Upper lobe of right lung (tissue), 1 donor: ENCODE data around the gene EML4. TPM values are rescaled to one million over a fixed set of nuclear protein-coding genes. Genes with fewer than 3 reads are reported as not detected.

Experiments
- ATAC-seq: fragments of 200-7000 bp; cut with Tn5 transposase; one replicate; pipeline ENCODE4 v1.9.1; 2020; ENCODE audit warnings: mild to moderate bottlenecking, moderate library complexity
- DNase-seq: peaks from one replicate; pipeline ENCODE4 v3.0.0-alpha.2; 2020
- H3K27ac ChIP-seq: fragments of 200-600 bp; one replicate; pipeline ENCODE4 v1.8.0; 2022
- H3K27me3 ChIP-seq: fragments of 200-600 bp; one replicate; pipeline ENCODE4 v1.8.0; 2022; ENCODE audit warnings: mild to moderate bottlenecking
- H3K36me3 ChIP-seq: fragments of 200-600 bp; one replicate; pipeline ENCODE4 v1.8.0; 2022
- H3K4me1 ChIP-seq: fragments of 200-600 bp; one replicate; pipeline ENCODE4 v1.8.0; 2022
- H3K4me3 ChIP-seq: fragments of 200-600 bp; one replicate; pipeline ENCODE4 v1.8.0; 2022; ENCODE audit warnings: mild to moderate bottlenecking
- H3K9me3 ChIP-seq: fragments of 200-600 bp; one replicate; pipeline ENCODE4 v1.8.0; 2022
- CTCF ChIP-seq: fragments of 200-600 bp; IDR thresholded peaks from one replicate; pipeline ENCODE4 v1.8.0; 2022; ENCODE audit warnings: antibody characterized with exemption
- intact Hi-C: fragments of 100-400 bp; cut with DNase I; formaldehyde crosslinking; loops from one replicate; pipeline ENCODE4 v1.11.0; 2022
- total RNA-seq: library from RNA; stranded (reverse); fragmentation: NEBNext Ultra II Directional; extraction: Animal tissue kit (Norgen Biotek cat#: 25700); gene quantifications from one replicate; pipeline ENCODE4 v1.2.1, GENCODE V29; 2021
- donor health status: DM: no; HTN: yes; CAD: no; lungs with severe emphysema.

The EML4 gene
- total RNA-seq, 1 donor from 2014 or later, result 83.0 TPM

GRCh38 chr2:42307180-42307579, 138.0 kb downstream of the EML4 start:
- Histone ChIP-seq H3K36me3 (peaks cover 31% of the 10 kb centered on the region), H3K9me3 (no peaks in the 10 kb centered on the region), H3K27ac (no peak overlapping the region), H3K4me3 (no peak overlapping the region), H3K27me3 (no peaks in the 10 kb centered on the region), H3K4me1 (no peaks in the 10 kb centered on the region)
- ATAC-seq (no peak), DNase-seq (no peak)
- no peak for TF ChIP-seq CTCF
- intact Hi-C loops, result no loop called here

- Histone ChIP-seq H3K9me3 (no peaks in the 10 kb centered on the region), H3K36me3 (peaks cover 17% of the 10 kb centered on the region), H3K4me1 (no peaks in the 10 kb centered on the region), H3K27ac (no peak overlapping the region), H3K4me3 (no peak overlapping the region), H3K27me3 (no peaks in the 10 kb centered on the region)
- intact Hi-C loops, result no loop called here
- no peak for ATAC-seq
- TF ChIP-seq CTCF, result no peak
- no peak for DNase-seq
These were observed 140.2 kb downstream of the EML4 start for GRCh38 chr2:42309366-42309765.

- DNase-seq (no peak), ATAC-seq (no peak)
- no peak overlapping the region for H3K27ac ChIP-seq
- intact Hi-C loops, result no loop called here
- H3K27me3 ChIP-seq, result no peaks in the 10 kb centered on the region
- H3K4me3 ChIP-seq, result no peak overlapping the region
- H3K9me3 ChIP-seq, result no peaks in the 10 kb centered on the region
- H3K4me1 ChIP-seq, result no peaks in the 10 kb centered on the region
- TF ChIP-seq CTCF, result no peak
- H3K36me3 ChIP-seq, result peaks cover 10% of the 10 kb centered on the region
These were observed 140.9 kb downstream of the EML4 start for GRCh38 chr2:42310007-42310515.

- DNase-seq (no peak), ATAC-seq (peak; percentile 51)
- Histone ChIP-seq H3K4me3 (no peak overlapping the region), H3K4me1 (no peaks in the 10 kb centered on the region), H3K9me3 (no peaks in the 10 kb centered on the region), H3K36me3 (peaks cover 19% of the 10 kb centered on the region), H3K27ac (no peak overlapping the region), H3K27me3 (no peaks in the 10 kb centered on the region)
- intact Hi-C loops, result no loop called here
- TF ChIP-seq CTCF, result no peak
These were observed 143.0 kb downstream of the EML4 start for GRCh38 chr2:42312106-42312505.

GRCh38 chr2:42314892-42315468, 145.8 kb downstream of the EML4 start:
- H3K9me3 ChIP-seq, result no peaks in the 10 kb centered on the region
- no peaks in the 10 kb centered on the region for H3K4me1 ChIP-seq
- DNase-seq (no peak), ATAC-seq (peak; percentile 51)
- H3K27ac ChIP-seq, result no peak overlapping the region
- H3K27me3 ChIP-seq, result no peaks in the 10 kb centered on the region
- TF ChIP-seq CTCF, result no peak
- H3K4me3 ChIP-seq, result no peak overlapping the region
- intact Hi-C loops, result no loop called here
- H3K36me3 ChIP-seq, result peaks cover 38% of the 10 kb centered on the region
